CD14-positive monocyte (primary cell): ENCODE measurements around the gene WARS2. TPM values are rescaled to one million over a fixed set of nuclear protein-coding genes. Genes with fewer than 3 reads are reported as not detected.

Experiments
- DNase-seq, 3 donors: peaks; one replicate each; pipeline ENCODE4 v3.0.0-alpha.2; 2011 to 2022
- H2AFZ ChIP-seq: 2 replicates; pipeline ENCODE4 v1.6.0; 2012; ENCODE audit warnings: mild to moderate bottlenecking, low read depth, low read length, inconsistent platforms; ENCODE audit not compliant: insufficient read depth, poor library complexity, severe bottlenecking
- H3K27ac ChIP-seq, 2 donors: 1 replicate in 1 of 2; 2 replicates in 1 of 2; pipeline ENCODE4 v1.5.1; 2012 to 2013; ENCODE audit warnings: low read length in 2 of 2, control low read depth in 1 of 2, inconsistent platforms in 1 of 2, low read depth in 1 of 2, mild to moderate bottlenecking in 1 of 2
- H3K27me3 ChIP-seq, 2 donors: one replicate each; pipeline versions ENCODE4 v1.6.0 to v1.6.1; 2011 to 2013; ENCODE audit warnings: low read length in 2 of 2; ENCODE audit not compliant: control insufficient read depth in 2 of 2, insufficient read depth in 2 of 2
- H3K36me3 ChIP-seq, 2 donors: replicated peaks in 1 of 2; 1 replicate in 1 of 2; 2 replicates in 1 of 2; pipeline versions ENCODE4 v1.5.1 to v1.6.1; 2012 to 2013; ENCODE audit warnings: low read length in 2 of 2, control low read depth in 1 of 2, inconsistent platforms in 1 of 2, mild to moderate bottlenecking in 1 of 2; ENCODE audit not compliant: insufficient read depth in 2 of 2, control insufficient read depth in 1 of 2
- H3K4me1 ChIP-seq, 2 donors: 1 replicate in 1 of 2; 2 replicates in 1 of 2; pipeline versions ENCODE4 v1.5.1 to v1.6.1; 2012 to 2013; ENCODE audit warnings: low read length in 2 of 2, control low read depth in 1 of 2, inconsistent platforms in 1 of 2, mild to moderate bottlenecking in 1 of 2, moderate library complexity in 1 of 2; ENCODE audit not compliant: insufficient read depth in 2 of 2, control insufficient read depth in 1 of 2
- H3K4me2 ChIP-seq: replicated peaks from 2 replicates; pipeline ENCODE3; 2012; ENCODE audit warnings: low read length, moderate library complexity, mild to moderate bottlenecking; ENCODE audit not compliant: poor library complexity, severe bottlenecking; ENCODE audit errors: extremely low read depth
- H3K4me3 ChIP-seq, 3 experiments: fragments of 200-600 bp in 1 of 3; sonication (generic) in 1 of 3; replicated peaks in 1 of 3; 1 replicate in 2 of 3; 2 replicates in 1 of 3; pipeline ENCODE4 v1.5.1; 2011 to 2013; ENCODE audit warnings: low read length in 3 of 3, mild to moderate bottlenecking in 3 of 3, control low read depth in 2 of 3, low read depth in 2 of 3, inconsistent platforms in 1 of 3, moderate library complexity in 1 of 3
- H3K79me2 ChIP-seq: 2 replicates; pipeline ENCODE4 v1.6.0; 2012; ENCODE audit warnings: mild to moderate bottlenecking, control low read depth, inconsistent platforms, low read length, moderate library complexity; ENCODE audit not compliant: insufficient read depth
- H3K9ac ChIP-seq: 2 replicates; pipeline ENCODE4 v1.6.0; 2017; ENCODE audit warnings: low read length, mild to moderate bottlenecking; ENCODE audit not compliant: insufficient read depth, poor library complexity, severe bottlenecking
- H3K9me3 ChIP-seq, 2 donors: replicated peaks in 1 of 2; 1 replicate in 1 of 2; 2 replicates in 1 of 2; pipeline versions ENCODE4 v1.5.1 to v1.6.1; 2012 to 2013; ENCODE audit warnings: low read length in 2 of 2, control low read depth in 1 of 2; ENCODE audit not compliant: control insufficient read depth in 1 of 2, insufficient read depth in 1 of 2
- H4K20me1 ChIP-seq: 2 replicates; pipeline ENCODE4 v1.6.0; 2012; ENCODE audit warnings: mild to moderate bottlenecking, low read length, control low read depth, moderate library complexity; ENCODE audit not compliant: insufficient read depth
- H3K27ac Mint-ChIP-seq, 7 donors: one replicate each; pipeline ENCODE4 v1.8.0; 2020; ENCODE audit warnings: mild to moderate bottlenecking in 7 of 7, mixed read lengths in 7 of 7, moderate library complexity in 6 of 7, inconsistent platforms in 2 of 7
- H3K27me3 Mint-ChIP-seq, 3 donors: one replicate each; pipeline ENCODE4 v1.8.0; 2021 to 2022; ENCODE audit warnings: low read depth in 3 of 3, mild to moderate bottlenecking in 3 of 3, mixed read lengths in 3 of 3, moderate library complexity in 3 of 3, inconsistent platforms in 1 of 3
- H3K36me3 Mint-ChIP-seq, 2 donors: one replicate each; pipeline ENCODE4 v1.8.0; 2020; ENCODE audit warnings: mixed read lengths in 2 of 2, inconsistent platforms in 1 of 2, mild to moderate bottlenecking in 1 of 2
- H3K4me1 Mint-ChIP-seq: one replicate; pipeline ENCODE4 v1.8.0; 2020; ENCODE audit warnings: mild to moderate bottlenecking, mixed read lengths
- H3K4me3 Mint-ChIP-seq, 2 donors: one replicate each; pipeline ENCODE4 v1.8.0; 2020; ENCODE audit warnings: mild to moderate bottlenecking in 2 of 2, mixed read lengths in 2 of 2, moderate library complexity in 1 of 2
- H3K9me3 Mint-ChIP-seq, 7 donors: one replicate each; pipeline ENCODE4 v1.8.0; 2020 to 2022; ENCODE audit warnings: mixed read lengths in 7 of 7, mild to moderate bottlenecking in 6 of 7, moderate library complexity in 6 of 7, inconsistent platforms in 2 of 7
- WGBS: methylation state at CpG from one replicate; pipeline ENCODE4 v1.1.5; 2013; ENCODE audit warnings: missing lambda C conversion rate; ENCODE audit not compliant: insufficient coverage; 5-methylcytosine and 5-hydroxymethylcytosine counted together
- intact Hi-C, 2 donors: fragments of 100-400 bp; cut with micrococcal nuclease; formaldehyde crosslinking; loops; one replicate each; pipeline versions ENCODE4 v1.15.0 to v1.15.1; 2023
- polyA plus RNA-seq, 3 donors: library from polyadenylated mRNA; depleted of rRNA in 1 of 3; unstranded in 2 of 3; stranded (reverse) in 1 of 3; fragments of 300-500 nt in 2 of 3; fragments of >200 nt in 1 of 3; fragmentation: Illumina TruSeq in 2 of 3; gene quantifications; 1 replicate in 2 of 3; 2 replicates in 1 of 3; pipeline ENCODE4 v1.2.3, GENCODE V29; 2012 to 2021
- TF ChIP-seq, protein P1 (sequence below): fragments of 200-600 bp; IDR thresholded peaks from one replicate; pipeline ENCODE4 v1.8.0; 2022; ENCODE audit warnings: antibody characterized with exemption, mild to moderate bottlenecking

Gene WARS2
- polyA plus RNA-seq, 3 donors = 4.6 to 5.1 (median 4.7) TPM

- peaks cover 4% of the 10 kb centered on the region for H3K4me1 Mint-ChIP-seq
- no CpG with 5 or more reads among the region's 1 CpG for WGBS
Measured at GRCh38 chr1:119143706-119144105, 3.3 kb upstream of the WARS2 start.

DNA sequence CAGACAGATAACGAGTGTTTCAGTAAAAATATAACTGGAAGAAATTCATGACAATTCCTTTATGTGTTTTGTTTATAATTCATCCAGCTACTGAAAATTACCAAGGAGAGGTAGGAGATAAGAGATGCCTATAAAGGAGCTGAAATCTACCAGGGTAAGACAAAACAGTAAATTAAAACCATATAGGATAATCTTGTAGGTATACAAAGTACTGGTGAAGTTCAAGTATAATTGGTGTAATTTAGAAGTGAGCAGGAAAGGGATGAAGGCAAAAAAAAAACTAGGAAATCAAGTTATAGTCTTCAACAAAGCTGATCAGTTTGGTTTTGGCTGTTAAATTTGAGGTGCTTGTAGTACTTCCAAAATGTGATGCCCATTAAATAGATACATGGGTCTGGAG, 1.2 kb upstream of the WARS2 start:
- no peak overlapping the region for H3K27ac ChIP-seq
- intact Hi-C loops = no loop called here
- Mint-ChIP-seq H3K27me3 (no peaks in the 10 kb centered on the region), H3K27ac (peak overlapping the region in 1 of 7 donors; percentile 27), H3K4me3 (no peak overlapping the region), H3K36me3 (peaks cover 5 to 13% of the 10 kb centered on the region in 2 donors), H3K4me1 (peaks cover 4% of the 10 kb centered on the region), H3K9me3 (no peaks in the 10 kb centered on the region)
- peaks cover 14% of the 10 kb centered on the region for H3K79me2 ChIP-seq
- no peak for DNase-seq
- WGBS = no CpG with 5 or more reads among the region's 1 CpG
- no peaks in the 10 kb centered on the region for H3K9me3 ChIP-seq
- H3K27me3 ChIP-seq = no peaks in the 10 kb centered on the region
- H3K4me1 ChIP-seq = peaks cover 13 to 21% of the 10 kb centered on the region in 2 donors
- peak overlapping the region; percentile 69 for H3K4me2 ChIP-seq
- H3K9ac ChIP-seq = no peak overlapping the region
- no peaks in the 10 kb centered on the region for H4K20me1 ChIP-seq
- H3K4me3 ChIP-seq = no peak overlapping the region
- H3K36me3 ChIP-seq = peaks cover 0 to 7% of the 10 kb centered on the region in 2 donors
- TF ChIP-seq, protein P1, sequence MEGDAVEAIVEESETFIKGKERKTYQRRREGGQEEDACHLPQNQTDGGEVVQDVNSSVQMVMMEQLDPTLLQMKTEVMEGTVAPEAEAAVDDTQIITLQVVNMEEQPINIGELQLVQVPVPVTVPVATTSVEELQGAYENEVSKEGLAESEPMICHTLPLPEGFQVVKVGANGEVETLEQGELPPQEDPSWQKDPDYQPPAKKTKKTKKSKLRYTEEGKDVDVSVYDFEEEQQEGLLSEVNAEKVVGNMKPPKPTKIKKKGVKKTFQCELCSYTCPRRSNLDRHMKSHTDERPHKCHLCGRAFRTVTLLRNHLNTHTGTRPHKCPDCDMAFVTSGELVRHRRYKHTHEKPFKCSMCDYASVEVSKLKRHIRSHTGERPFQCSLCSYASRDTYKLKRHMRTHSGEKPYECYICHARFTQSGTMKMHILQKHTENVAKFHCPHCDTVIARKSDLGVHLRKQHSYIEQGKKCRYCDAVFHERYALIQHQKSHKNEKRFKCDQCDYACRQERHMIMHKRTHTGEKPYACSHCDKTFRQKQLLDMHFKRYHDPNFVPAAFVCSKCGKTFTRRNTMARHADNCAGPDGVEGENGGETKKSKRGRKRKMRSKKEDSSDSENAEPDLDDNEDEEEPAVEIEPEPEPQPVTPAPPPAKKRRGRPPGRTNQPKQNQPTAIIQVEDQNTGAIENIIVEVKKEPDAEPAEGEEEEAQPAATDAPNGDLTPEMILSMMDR = no peak
- no peak overlapping the region for H2AFZ ChIP-seq

More at GRCh38 chr1:119143706-119144105, 3.3 kb upstream of the WARS2 start:
- Histone ChIP-seq H3K4me2 (no peak overlapping the region), H3K9me3 (no peaks in the 10 kb centered on the region), H3K27me3 (no peaks in the 10 kb centered on the region), H3K4me1 (peaks cover 13 to 21% of the 10 kb centered on the region in 2 donors), H3K36me3 (peaks cover 0 to 14% of the 10 kb centered on the region in 2 donors), H4K20me1 (no peaks in the 10 kb centered on the region), H3K27ac (no peak overlapping the region), H2AFZ (no peak overlapping the region), H3K9ac (no peak overlapping the region), H3K4me3 (no peak overlapping the region), H3K79me2 (peaks cover 14% of the 10 kb centered on the region)
- intact Hi-C loops = no loop called here
- Mint-ChIP-seq H3K27me3 (no peaks in the 10 kb centered on the region), H3K36me3 (peaks cover 13 to 30% of the 10 kb centered on the region in 2 donors), H3K4me3 (no peak overlapping the region), H3K27ac (no peak overlapping the region), H3K9me3 (peaks cover 0 to 2% (median 0%) of the 10 kb centered on the region in 7 donors)
- TF ChIP-seq, protein P1 = no peak
- no peak for DNase-seq
